Activated CD8-positive, alpha-beta T cell treated with anti-CD3 and anti-CD28 coated beads for 36 hours (primary cell): Measurements from ENCODE around the gene SYN1. TPM values are rescaled to one million over a fixed set of nuclear protein-coding genes. Genes with fewer than 3 reads are reported as not detected.

Experiments used
- ATAC-seq: fragments of 200-7000 bp; cut with Tn5 transposase; one replicate; pipeline ENCODE4 v1.10.0; 2021; ENCODE audit warnings: mild to moderate bottlenecking, moderate library complexity
- CTCF ChIA-PET: fragments of 350-600 bp; sonication (Branson Sonifier 250); formaldehyde crosslinking; loops from one replicate; lab custom pipeline; 2021; ENCODE audit warnings: antibody characterized with exemption; lab: Charles Lee
- POLR2A ChIA-PET: fragments of 350-600 bp; sonication (Branson Sonifier 250); formaldehyde crosslinking; loops from one replicate; lab custom pipeline; 2021; ENCODE audit warnings: antibody characterized with exemption; lab: Charles Lee
- DNase-seq: peaks from one replicate; pipeline ENCODE4 v3.0.0-alpha.2; 2020
- H3K27ac Mint-ChIP-seq: one replicate; pipeline ENCODE4 v1.8.0; 2021; ENCODE audit warnings: mild to moderate bottlenecking, mixed read lengths
- H3K27me3 Mint-ChIP-seq: one replicate; pipeline ENCODE4 v1.8.0; 2021; ENCODE audit warnings: mixed read lengths
- H3K36me3 Mint-ChIP-seq: one replicate; pipeline ENCODE4 v1.8.0; 2021; ENCODE audit warnings: low read depth, mixed read lengths
- H3K4me1 Mint-ChIP-seq: one replicate; pipeline ENCODE4 v1.8.0; 2021; ENCODE audit warnings: low read depth, mixed read lengths
- H3K4me3 Mint-ChIP-seq: one replicate; pipeline ENCODE4 v1.8.0; 2021; ENCODE audit warnings: mild to moderate bottlenecking, moderate library complexity, mixed read lengths
- H3K9me3 Mint-ChIP-seq: one replicate; pipeline ENCODE4 v1.8.0; 2021; ENCODE audit warnings: mixed read lengths
- CTCF ChIP-seq: fragments of 200-600 bp; IDR thresholded peaks from one replicate; pipeline ENCODE4 v1.8.0; 2022; ENCODE audit warnings: antibody characterized with exemption, mild to moderate bottlenecking
- intact Hi-C: fragments of 100-400 bp; cut with micrococcal nuclease; formaldehyde crosslinking; loops from one replicate; pipeline ENCODE4 v1.10.0; 2022
- total RNA-seq, 2 experiments: library from RNA; stranded (reverse); gene quantifications; one replicate each; pipeline ENCODE4 v1.2.3, GENCODE V29; 2021

The SYN1 gene
- total RNA-seq, 2 experiments from 2014 or later, result 0.67 to 0.74 TPM

GRCh38 chrX:47659421-47659726, 39.7 kb upstream of the SYN1 start:
- DNase-seq (no peak), ATAC-seq (no peak)
- Mint-ChIP-seq H3K27ac (peak overlapping the region; percentile 99), H3K36me3 (peaks cover 35% of the 10 kb centered on the region), H3K27me3 (no peaks in the 10 kb centered on the region), H3K9me3 (peaks cover 3% of the 10 kb centered on the region), H3K4me1 (peaks cover 43% of the 10 kb centered on the region), H3K4me3 (peak overlapping the region; percentile 88)
- TF ChIP-seq CTCF, result no peak
- ChIA-PET CTCF (no interaction called here), POLR2A (no interaction called here)
- intact Hi-C loops, result no loop called here

- peak; percentile 84 for ATAC-seq
- Mint-ChIP-seq H3K36me3 (peaks cover 36% of the 10 kb centered on the region), H3K9me3 (peaks cover 3% of the 10 kb centered on the region), H3K27me3 (no peaks in the 10 kb centered on the region), H3K27ac (peak within 1 kb of the TSS; percentile 99), H3K4me3 (peak within 1 kb of the TSS; percentile 88), H3K4me1 (peaks cover 43% of the 10 kb centered on the region)
- ChIA-PET CTCF (no interaction called here), POLR2A (no interaction called here)
- peak; percentile 96 for DNase-seq
- TF ChIP-seq CTCF, result no peak
- intact Hi-C loops, result no loop called here
These were observed 39.2 kb upstream of the SYN1 start, which contains the start of gene UXT for GRCh38 chrX:47658684-47659420. TSS of gene UXT (minus strand) at chrX:47659180. CDS start at chrX:47658927, 253 bp downstream.

GRCh38 chrX:47658301-47658683, 38.6 kb upstream of the SYN1 start:
- no peaks in the 10 kb centered on the region for H3K27me3 Mint-ChIP-seq

GRCh38 chrX:47651043-47651905, 31.6 kb upstream of the SYN1 start:
- H3K9me3 Mint-ChIP-seq, result no peaks in the 10 kb centered on the region
- ATAC-seq, result no peak
- intact Hi-C loops, result no loop called here
- H3K4me3 Mint-ChIP-seq, result peak overlapping the region; percentile 92
- no peak for DNase-seq
- H3K36me3 Mint-ChIP-seq, result peaks cover 65% of the 10 kb centered on the region
- no peak for TF ChIP-seq CTCF
- CTCF ChIA-PET, result interaction anchor here (1.6 kb wide), 1 partner anchor 10 kb away, joined by 4 read pairs; no protein-coding TSS in a partner anchor
- POLR2A ChIA-PET, result interaction anchor here (1.1 kb wide), 1 partner anchor 14 kb away, joined by 3 read pairs; no protein-coding TSS in a partner anchor
- peaks cover 47% of the 10 kb centered on the region for H3K4me1 Mint-ChIP-seq
- H3K27ac Mint-ChIP-seq, result peak overlapping the region; percentile 88
- H3K27me3 Mint-ChIP-seq, result no peaks in the 10 kb centered on the region

More at GRCh38 chrX:47658301-47658683, 38.6 kb upstream of the SYN1 start:
- TF ChIP-seq CTCF, result no peak
- Mint-ChIP-seq H3K4me1 (peaks cover 45% of the 10 kb centered on the region), H3K9me3 (peaks cover 3% of the 10 kb centered on the region), H3K4me3 (peak overlapping the region; percentile 88), H3K36me3 (peaks cover 41% of the 10 kb centered on the region), H3K27ac (peak overlapping the region; percentile 99)
- intact Hi-C loops, result no loop called here
- DNase-seq (no peak), ATAC-seq (no peak)
- ChIA-PET CTCF (no interaction called here), POLR2A (no interaction called here)
